GM15510 (cell line): Measurements from ENCODE around the gene ABTB2.

Experiments
- POLR2A ChIP-seq: IDR thresholded peaks from 3 replicates; pipeline ENCODE4 v1.6.1; 2011; ENCODE audit warnings: borderline replicate concordance; ENCODE audit not compliant: insufficient read length; ENCODE audit errors: extremely low read depth

Gene ABTB2

DNA sequence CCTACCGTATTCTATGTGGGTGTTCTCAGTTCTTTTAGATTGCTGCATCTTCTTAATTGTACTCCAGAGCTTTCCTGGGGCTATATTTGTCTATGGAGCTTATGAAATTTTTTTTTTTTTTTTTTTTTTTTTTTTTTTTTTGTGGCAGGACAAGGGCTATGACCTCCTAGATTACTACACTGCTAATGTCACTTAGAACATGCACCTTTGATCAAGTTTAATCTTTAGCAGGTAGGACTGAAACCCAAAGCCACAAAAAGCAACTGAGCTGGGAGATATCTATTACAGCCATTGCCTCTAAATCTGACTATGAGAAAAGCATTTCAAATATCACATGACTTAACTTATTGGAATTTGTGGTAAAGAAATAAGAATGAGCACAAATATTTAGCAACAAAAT, 21.7 kb upstream of the ABTB2 start:
- TF ChIP-seq POLR2A = no peak

DNA sequence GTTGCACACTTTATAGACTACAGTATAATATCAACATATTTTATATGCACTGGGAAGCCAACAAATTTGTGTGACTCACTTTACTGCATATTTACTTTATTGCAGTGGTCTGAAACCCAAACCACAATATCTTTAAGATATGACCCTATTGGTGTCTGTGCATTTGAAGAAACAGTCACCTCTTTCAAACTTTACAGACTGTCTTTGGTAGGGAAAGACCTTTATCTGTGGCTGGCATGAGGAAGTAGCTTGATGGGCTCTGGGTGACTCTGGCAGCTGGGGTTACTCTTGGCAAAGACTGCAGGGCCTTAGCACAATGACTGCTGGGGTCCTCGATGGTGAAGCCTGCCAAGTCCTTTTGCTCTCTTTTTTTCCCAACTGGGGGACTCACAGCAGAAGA, 21.3 kb upstream of the ABTB2 start:
- no peak for TF ChIP-seq POLR2A

DNA sequence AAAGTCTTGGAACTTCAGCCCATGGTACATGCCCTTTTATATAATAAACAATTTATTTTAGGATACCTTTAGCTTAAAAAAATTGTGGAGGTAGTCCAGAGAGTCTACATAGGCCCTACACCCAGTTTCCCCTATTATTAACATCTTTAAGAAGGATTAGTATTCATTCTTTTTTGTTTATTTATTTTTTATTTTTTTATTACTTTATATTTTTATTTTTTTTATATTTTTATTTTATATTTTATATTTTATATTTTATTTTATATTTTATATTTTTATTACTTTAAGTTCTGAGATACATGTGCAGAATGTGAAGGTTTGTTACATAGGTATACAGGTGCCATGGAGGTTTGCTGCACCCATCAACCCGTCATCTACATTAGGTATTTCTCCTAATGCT, 15.9 kb upstream of the ABTB2 start:
- no peak for TF ChIP-seq POLR2A

GRCh38 chr11:34366522-34366921, 8.7 kb upstream of the ABTB2 start:
- no peak for TF ChIP-seq POLR2A

GRCh38 chr11:34364102-34364501, 6.3 kb upstream of the ABTB2 start:
- no peak for TF ChIP-seq POLR2A

GRCh38 chr11:34363363-34364084, 5.7 kb upstream of the ABTB2 start:
- no peak for TF ChIP-seq POLR2A

- no peak for TF ChIP-seq POLR2A
Observed at GRCh38 chr11:34360046-34360445, 2.2 kb upstream of the ABTB2 start.

- no peak for TF ChIP-seq POLR2A
Observed at GRCh38 chr11:34359548-34359891, 1.7 kb upstream of the ABTB2 start.

- TF ChIP-seq POLR2A = no peak
Observed at GRCh38 chr11:34358728-34359547, 1.1 kb upstream of the ABTB2 start.

DNA sequence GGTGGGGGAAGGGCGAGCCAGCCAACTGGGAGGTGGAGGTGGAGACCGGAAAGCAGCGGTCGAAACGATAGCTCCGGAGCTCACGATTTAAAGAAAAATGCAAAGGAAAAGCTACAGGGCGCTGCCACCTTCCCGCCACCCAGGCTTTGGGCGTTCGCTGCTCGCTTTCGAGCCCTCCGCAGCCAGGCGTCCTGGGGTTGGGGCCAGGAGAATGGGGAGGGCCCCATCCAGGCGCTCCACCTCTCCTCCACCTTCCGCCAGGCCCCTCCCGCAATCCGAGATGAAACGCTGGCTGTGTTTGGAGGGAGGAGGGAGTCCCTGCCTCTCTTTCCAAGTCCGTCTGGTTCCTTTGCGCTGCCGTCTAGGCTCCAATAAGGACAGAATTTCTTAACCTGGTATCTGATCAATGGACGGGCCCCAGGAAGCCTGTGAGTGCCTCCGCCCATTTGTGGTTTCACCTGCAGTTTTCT, 483 bp upstream of the ABTB2 start:
- no peak for TF ChIP-seq POLR2A

DNA sequence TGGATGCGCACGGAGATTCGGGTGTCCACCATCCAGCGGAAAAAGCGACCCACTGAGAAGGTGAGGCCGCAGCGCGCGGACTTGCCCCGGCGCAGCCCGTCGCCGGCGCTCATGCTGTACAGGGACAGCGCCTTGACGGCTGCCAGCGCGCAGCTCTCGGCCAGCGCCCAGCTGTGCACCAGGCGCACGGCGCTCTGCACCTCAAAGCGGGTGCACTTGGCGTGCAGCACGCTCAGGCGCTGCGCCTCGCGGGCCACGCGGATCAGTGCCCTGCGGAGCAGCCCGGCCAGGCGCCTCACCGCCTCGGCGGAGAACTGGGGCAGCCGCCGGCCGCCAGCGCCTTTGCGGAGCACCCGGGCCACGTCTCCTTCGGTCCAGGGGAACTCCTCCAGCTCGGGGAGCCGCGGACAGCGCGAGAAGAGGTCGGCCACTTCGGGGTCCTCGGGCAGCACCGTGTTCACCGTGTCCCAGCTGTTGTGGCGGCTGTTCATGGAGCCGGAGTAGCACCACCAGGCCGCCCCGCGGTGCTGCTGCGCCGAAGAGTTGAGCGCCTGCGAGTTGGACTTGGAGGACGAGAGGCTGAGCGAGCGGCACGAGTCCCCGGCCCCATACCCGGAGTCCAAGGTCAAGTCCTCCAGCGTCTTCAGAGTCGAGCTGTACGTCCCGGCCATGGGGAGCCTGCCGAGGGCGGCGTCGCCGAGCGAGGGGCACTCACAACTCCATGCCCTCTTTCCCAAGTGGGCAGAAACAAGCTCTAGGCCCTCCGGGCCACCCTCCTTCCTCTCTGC, 703 bp downstream of the ABTB2 start:
- no peak for TF ChIP-seq POLR2A

- no peak for TF ChIP-seq POLR2A
Observed at GRCh38 chr11:34356576-34356912, 1.3 kb downstream of the ABTB2 start.

DNA sequence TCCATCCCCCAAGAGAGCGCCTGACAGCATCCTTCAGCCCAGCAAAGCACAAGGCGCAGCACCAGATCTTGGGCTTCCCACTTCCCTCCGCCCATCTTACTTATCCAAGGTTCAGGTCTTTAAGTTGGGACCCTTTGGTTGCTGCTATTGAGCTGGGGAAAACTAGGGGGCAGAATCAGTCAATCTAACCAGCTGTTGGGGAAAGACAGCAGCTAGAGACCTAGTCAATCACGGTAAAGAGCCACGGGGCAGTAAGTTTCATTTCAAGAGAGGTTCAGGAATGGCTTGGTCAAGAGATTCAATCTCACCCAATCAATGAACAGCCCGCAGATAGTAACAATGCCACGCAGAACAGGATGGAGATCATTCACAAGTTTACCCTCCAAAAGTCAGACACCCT, 1.7 kb downstream of the ABTB2 start:
- no peak for TF ChIP-seq POLR2A

DNA sequence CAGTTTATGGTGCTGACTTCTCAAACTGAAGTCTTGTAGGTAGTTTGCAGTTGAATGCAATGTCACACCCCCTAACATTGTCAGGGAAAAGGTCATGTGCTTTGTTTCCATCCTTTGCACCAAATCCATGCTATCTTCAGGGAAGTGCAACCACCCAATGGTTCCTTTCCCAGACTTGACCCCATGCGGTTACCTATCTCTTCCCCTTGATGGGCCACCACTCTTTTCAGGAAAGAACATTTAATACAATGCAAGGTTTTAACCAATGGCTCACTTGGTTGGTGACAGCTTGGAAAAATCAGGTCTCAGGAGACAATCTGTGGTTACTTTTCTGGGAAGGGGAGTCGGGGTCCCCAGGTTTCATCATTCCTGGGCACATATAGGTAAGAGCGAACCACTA, 2.1 kb downstream of the ABTB2 start:
- no peak for TF ChIP-seq POLR2A

DNA sequence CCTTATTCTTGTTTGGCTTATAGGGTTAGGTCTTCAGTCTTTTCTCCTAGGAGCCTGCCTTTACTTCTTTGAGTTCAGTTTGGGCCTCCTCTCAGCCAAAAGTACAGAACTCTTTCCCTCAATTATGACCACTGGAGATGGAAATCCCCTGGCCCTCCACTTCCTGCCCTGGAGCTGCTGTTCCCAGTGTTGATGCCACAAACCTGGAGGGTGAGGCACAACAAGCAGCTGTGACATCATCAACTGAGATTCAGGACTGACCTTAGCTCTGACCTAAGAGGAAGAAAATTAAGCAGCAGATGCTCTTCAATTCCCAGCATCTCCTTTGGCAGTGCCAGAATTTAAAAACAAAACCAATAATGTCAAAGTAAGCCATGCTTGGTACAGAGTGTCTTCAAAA, 3.0 kb downstream of the ABTB2 start:
- no peak for TF ChIP-seq POLR2A
